ENCODE measurements around the gene SRP14.
"Not testable (repeated sequence)": the region's sequence is repeated elsewhere in the genome, so short reads cannot be mapped to it uniquely, and the experiment has no call there.

SRP14 gene

GRCh38 chr15:40074656-40075055 lies 35.7 kb upstream of the SRP14 start:
- not testable (repeated sequence) for H3K36me3 Mint-ChIP-seq (ENCODE audit: insufficient read depth); H3K27ac Mint-ChIP-seq (ENCODE audit: low read depth); H3K27me3 Mint-ChIP-seq; ATAC-seq (replicated peaks; ENCODE audit: extremely low read depth, poor library complexity, severe bottlenecking); DNase-seq (ENCODE audit: low spot score in 2 of 2); H3K9me3 Mint-ChIP-seq; H3K4me3 Mint-ChIP-seq
- H3K4me1 Mint-ChIP-seq: peaks cover 13% of the 10 kb centered on the region

DNA sequence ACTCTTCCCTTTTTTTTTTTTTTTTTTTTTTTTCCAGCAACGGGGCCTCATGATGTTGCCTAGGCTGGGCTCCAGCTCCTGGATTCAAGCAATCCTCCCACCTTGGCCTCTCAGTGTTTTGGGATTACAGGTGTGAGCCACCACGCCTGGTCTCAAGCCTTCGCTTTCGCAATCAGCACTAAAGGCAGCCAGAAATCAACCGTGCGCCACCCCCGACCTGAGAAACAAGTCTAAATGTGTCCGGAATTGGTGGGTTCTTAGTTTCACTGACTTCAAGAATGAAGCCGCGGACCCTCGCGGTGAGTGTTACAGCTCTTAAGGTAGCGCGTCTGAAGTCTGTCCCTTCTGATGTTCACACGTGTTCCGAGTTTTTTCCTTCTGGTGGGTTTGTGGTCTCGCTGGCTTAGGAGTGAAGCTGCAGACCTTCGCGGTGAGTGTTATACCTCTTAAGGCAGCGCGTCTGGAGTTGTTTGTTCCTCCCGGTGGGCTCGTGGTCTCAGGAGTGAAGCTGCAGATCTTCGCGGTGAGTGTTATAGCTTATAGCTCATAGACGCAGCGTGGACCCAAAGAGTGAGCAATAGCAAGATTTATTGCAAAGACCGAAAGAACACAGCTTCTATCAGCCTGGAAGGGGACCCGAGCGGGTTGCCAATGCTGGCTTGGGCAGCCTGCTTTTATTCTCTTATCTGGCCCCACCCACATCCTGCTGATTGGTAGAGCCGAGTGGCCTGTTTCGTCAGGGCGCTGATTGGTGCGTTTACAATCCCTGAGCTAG lies 34.9 kb upstream of the SRP14 start:
- Mint-ChIP-seq H3K27ac (ENCODE audit: low read depth) (peak overlapping the region; percentile 44), H3K4me3 (peak overlapping the region; percentile 79)

GRCh38 chr15:40072216-40072990 lies 33.4 kb upstream of the SRP14 start:
- no peaks in the 10 kb centered on the region for H3K36me3 Mint-ChIP-seq (ENCODE audit: insufficient read depth)
- no peaks in the 10 kb centered on the region for H3K9me3 Mint-ChIP-seq
- ATAC-seq (replicated peaks; ENCODE audit: extremely low read depth, poor library complexity, severe bottlenecking) (no peak), DNase-seq (ENCODE audit: low spot score in 2 of 2) (no peak)
- no peak overlapping the region for H3K27ac Mint-ChIP-seq (ENCODE audit: low read depth)
- peaks cover 13% of the 10 kb centered on the region for H3K4me1 Mint-ChIP-seq
- no peak overlapping the region for H3K4me3 Mint-ChIP-seq
- H3K27me3 Mint-ChIP-seq: no peaks in the 10 kb centered on the region

More for the DNA sequence above, 34.9 kb upstream of the SRP14 start:
- peaks cover 13% of the 10 kb centered on the region for H3K4me1 Mint-ChIP-seq
- not testable (repeated sequence) for ATAC-seq (replicated peaks; ENCODE audit: extremely low read depth, poor library complexity, severe bottlenecking); DNase-seq (ENCODE audit: low spot score in 2 of 2); H3K9me3 Mint-ChIP-seq; H3K36me3 Mint-ChIP-seq (ENCODE audit: insufficient read depth); H3K27me3 Mint-ChIP-seq

DNA sequence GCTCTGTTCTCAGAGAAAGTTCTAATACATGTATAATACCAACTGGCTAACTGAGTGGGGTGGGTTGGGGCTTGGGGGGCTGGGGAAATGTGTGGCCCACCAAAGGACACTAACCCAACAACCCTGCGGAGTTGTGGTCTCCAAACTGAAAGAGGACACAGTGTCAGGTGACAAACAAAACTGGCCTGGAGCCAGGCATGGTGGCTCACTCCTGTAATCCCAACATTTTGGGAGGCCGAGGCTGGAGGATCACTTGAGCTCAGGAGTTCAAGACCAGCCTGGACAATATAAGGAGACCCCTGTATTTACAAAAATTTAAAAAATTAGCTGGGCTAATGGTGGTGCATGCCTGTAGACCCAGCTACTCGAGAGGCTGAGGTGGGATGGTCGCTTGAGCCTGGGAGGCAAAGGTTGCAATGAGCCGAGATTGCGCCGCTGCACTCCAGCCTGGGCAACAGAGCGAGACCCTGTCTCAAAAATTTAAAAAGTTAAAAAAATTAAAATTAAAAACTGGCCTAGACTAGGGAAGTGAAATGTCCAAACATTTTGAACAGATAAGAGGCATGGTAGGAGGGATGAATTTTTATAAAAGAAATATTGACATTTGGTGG lies 31.7 kb upstream of the SRP14 start:
- Mint-ChIP-seq H3K9me3 (no peaks in the 10 kb centered on the region), H3K27me3 (no peaks in the 10 kb centered on the region), H3K4me1 (peaks cover 13% of the 10 kb centered on the region), H3K36me3 (ENCODE audit: insufficient read depth) (no peaks in the 10 kb centered on the region), H3K4me3 (no peak overlapping the region), H3K27ac (ENCODE audit: low read depth) (no peak overlapping the region)
- DNase-seq (ENCODE audit: low spot score in 2 of 2): no peak
- ATAC-seq (replicated peaks; ENCODE audit: extremely low read depth, poor library complexity, severe bottlenecking): no peak

GRCh38 chr15:40070166-40070557 lies 31.2 kb upstream of the SRP14 start:
- no peak for ATAC-seq (replicated peaks; ENCODE audit: extremely low read depth, poor library complexity, severe bottlenecking)
- Mint-ChIP-seq H3K9me3 (no peaks in the 10 kb centered on the region), H3K4me3 (no peak overlapping the region), H3K36me3 (ENCODE audit: insufficient read depth) (no peaks in the 10 kb centered on the region), H3K4me1 (peaks cover 13% of the 10 kb centered on the region), H3K27me3 (no peaks in the 10 kb centered on the region), H3K27ac (ENCODE audit: low read depth) (no peak overlapping the region)
- no peak for DNase-seq (ENCODE audit: low spot score in 2 of 2)

DNA sequence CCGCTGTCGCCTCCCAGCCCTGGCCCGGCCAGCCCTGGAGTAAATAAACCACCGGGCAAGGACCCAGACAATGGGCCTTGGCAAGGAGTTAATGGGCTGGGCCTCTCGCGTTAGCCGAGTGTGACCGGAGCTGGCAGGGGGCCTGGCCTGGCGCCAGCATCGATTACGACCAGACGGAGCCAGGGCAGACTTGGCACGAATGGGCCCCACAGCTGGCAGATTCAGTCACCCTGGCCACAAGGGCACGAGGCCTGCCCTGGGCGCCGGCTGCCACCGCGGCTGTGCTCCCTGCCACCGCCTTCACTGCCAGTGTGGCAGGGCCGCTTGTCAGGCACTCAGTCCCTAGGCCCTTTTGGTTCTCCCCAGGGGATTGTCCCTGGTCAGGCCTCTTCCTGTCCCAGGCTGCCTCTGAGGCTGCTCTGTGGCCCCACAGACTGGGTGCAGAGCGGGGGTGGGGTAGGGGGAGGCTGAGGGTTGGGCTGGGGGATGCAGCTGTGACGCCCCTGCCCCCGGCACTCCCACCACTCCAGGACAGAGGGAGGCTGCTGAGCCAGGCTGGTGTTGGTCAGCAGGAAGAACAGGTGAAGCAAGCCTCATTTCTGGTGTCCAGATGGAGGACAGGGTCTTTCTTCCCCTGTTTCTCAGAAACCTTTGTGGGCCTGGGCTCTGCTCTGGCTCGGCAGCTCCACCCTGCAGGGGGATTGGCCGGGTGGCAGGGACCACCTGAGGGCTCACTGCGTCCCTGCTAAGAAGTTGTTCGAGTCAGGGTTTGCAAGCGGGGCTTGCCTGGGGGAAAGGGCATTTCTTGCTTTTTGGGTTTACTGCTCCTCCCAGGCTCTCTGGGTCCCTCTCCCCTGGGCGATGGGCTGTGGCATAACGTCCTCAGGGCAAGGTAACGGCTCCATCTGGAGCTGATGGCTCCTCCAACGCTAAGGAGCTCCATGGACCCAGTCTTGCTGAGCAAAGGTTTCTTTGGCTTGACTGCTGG lies 30.5 kb upstream of the SRP14 start:
- H3K4me1 Mint-ChIP-seq: peaks cover 11% of the 10 kb centered on the region
- ATAC-seq (replicated peaks; ENCODE audit: extremely low read depth, poor library complexity, severe bottlenecking) (no peak), DNase-seq (ENCODE audit: low spot score in 2 of 2) (no peak)
- no peaks in the 10 kb centered on the region for H3K27me3 Mint-ChIP-seq
- H3K4me3 Mint-ChIP-seq: no peak overlapping the region
- H3K27ac Mint-ChIP-seq (ENCODE audit: low read depth): no peak overlapping the region
- no peaks in the 10 kb centered on the region for H3K9me3 Mint-ChIP-seq
- no peaks in the 10 kb centered on the region for H3K36me3 Mint-ChIP-seq (ENCODE audit: insufficient read depth)

GRCh38 chr15:40067921-40068624 lies 29.1 kb upstream of the SRP14 start:
- no peaks in the 10 kb centered on the region for H3K27me3 Mint-ChIP-seq
- ATAC-seq (replicated peaks; ENCODE audit: extremely low read depth, poor library complexity, severe bottlenecking): no peak
- no peaks in the 10 kb centered on the region for H3K36me3 Mint-ChIP-seq (ENCODE audit: insufficient read depth)
- no peak for DNase-seq (ENCODE audit: low spot score in 2 of 2)
- H3K4me3 Mint-ChIP-seq: no peak overlapping the region
- no peaks in the 10 kb centered on the region for H3K4me1 Mint-ChIP-seq
- no peak overlapping the region for H3K27ac Mint-ChIP-seq (ENCODE audit: low read depth)
- no peaks in the 10 kb centered on the region for H3K9me3 Mint-ChIP-seq

DNA sequence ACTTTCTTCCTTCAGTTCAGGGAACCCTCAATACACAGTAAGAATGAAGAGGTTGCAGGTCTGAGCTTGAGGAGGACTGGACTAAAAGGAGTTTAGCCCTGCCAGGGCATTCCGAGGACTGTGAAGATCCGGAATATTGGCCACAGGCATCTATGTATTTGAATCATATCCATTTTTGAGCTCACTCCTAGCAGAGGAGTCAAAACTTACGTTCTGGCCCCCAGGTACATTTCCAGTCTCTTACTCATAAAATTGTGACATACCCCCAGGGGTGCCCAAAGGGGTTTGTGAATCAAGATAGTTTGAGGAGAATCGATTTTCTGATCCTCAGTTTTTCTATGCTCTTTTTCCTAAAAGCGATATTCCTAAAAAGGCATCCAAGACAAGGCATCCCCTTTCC lies 27.6 kb upstream of the SRP14 start:
- H3K9me3 Mint-ChIP-seq: no peaks in the 10 kb centered on the region
- H3K36me3 Mint-ChIP-seq (ENCODE audit: insufficient read depth): no peaks in the 10 kb centered on the region
- no peak overlapping the region for H3K27ac Mint-ChIP-seq (ENCODE audit: low read depth)
- no peaks in the 10 kb centered on the region for H3K4me1 Mint-ChIP-seq
- ATAC-seq (replicated peaks; ENCODE audit: extremely low read depth, poor library complexity, severe bottlenecking): no peak
- DNase-seq (ENCODE audit: low spot score in 2 of 2): no peak
- no peak overlapping the region for H3K4me3 Mint-ChIP-seq
- H3K27me3 Mint-ChIP-seq: no peaks in the 10 kb centered on the region

GRCh38 chr15:40065166-40065565 lies 26.2 kb upstream of the SRP14 start:
- no peak overlapping the region for H3K4me3 Mint-ChIP-seq
- no peak overlapping the region for H3K27ac Mint-ChIP-seq (ENCODE audit: low read depth)
- no peaks in the 10 kb centered on the region for H3K36me3 Mint-ChIP-seq (ENCODE audit: insufficient read depth)
- ATAC-seq (replicated peaks; ENCODE audit: extremely low read depth, poor library complexity, severe bottlenecking): no peak
- no peaks in the 10 kb centered on the region for H3K27me3 Mint-ChIP-seq
- H3K4me1 Mint-ChIP-seq: no peaks in the 10 kb centered on the region
- DNase-seq (ENCODE audit: low spot score in 2 of 2): no peak
- no peaks in the 10 kb centered on the region for H3K9me3 Mint-ChIP-seq

DNA sequence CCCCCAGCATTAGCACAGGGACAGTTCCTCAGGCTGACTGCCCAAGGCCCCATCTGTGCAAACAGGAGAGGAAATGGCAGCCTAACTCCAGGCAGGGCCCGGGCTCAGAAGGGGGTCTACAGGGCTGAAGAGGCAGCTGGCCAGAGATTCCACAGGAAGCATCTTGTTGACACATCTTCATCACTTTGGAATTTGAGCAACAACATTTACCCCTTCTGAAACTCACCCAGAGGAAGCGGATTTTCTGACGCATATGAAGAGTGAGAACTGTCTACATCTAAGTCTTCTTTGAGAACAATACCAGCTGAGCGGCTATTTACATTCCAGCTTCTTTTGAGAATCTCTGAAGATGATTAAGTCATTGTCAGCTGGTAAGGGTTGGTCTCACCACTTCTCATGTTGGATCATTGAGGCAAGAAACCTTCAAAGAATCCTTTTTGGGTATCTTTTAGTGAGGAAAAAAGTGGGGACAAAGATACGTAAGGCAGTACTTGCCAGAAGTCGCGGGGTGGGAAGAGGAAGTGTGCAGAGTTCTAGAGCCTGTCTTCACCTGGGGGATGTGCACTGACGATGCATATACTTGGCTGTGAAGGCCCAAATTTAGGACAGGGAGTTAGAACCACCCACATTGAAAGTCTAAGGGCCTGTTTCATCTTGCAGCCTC lies 25.4 kb upstream of the SRP14 start:
- Mint-ChIP-seq H3K9me3 (no peaks in the 10 kb centered on the region), H3K36me3 (ENCODE audit: insufficient read depth) (no peaks in the 10 kb centered on the region)

GRCh38 chr15:40063563-40064011 lies 24.6 kb upstream of the SRP14 start:
- H3K4me1 Mint-ChIP-seq: peaks cover 2% of the 10 kb centered on the region
- H3K9me3 Mint-ChIP-seq: no peaks in the 10 kb centered on the region
- H3K36me3 Mint-ChIP-seq (ENCODE audit: insufficient read depth): no peaks in the 10 kb centered on the region
- no peaks in the 10 kb centered on the region for H3K27me3 Mint-ChIP-seq
- DNase-seq (ENCODE audit: low spot score in 2 of 2): no peak
- no peak overlapping the region for H3K27ac Mint-ChIP-seq (ENCODE audit: low read depth)
- no peak for ATAC-seq (replicated peaks; ENCODE audit: extremely low read depth, poor library complexity, severe bottlenecking)
- H3K4me3 Mint-ChIP-seq: no peak overlapping the region

More for the DNA sequence above, 25.4 kb upstream of the SRP14 start:
- DNase-seq (ENCODE audit: low spot score in 2 of 2): no peak
- no peaks in the 10 kb centered on the region for H3K4me1 Mint-ChIP-seq
- H3K27ac Mint-ChIP-seq (ENCODE audit: low read depth): no peak overlapping the region
- H3K4me3 Mint-ChIP-seq: no peak overlapping the region
- no peak for ATAC-seq (replicated peaks; ENCODE audit: extremely low read depth, poor library complexity, severe bottlenecking)
- no peaks in the 10 kb centered on the region for H3K27me3 Mint-ChIP-seq
